SK-N-SH (cell line): ENCODE results near the gene RBBP7. TPM values are rescaled to one million over a fixed set of nuclear protein-coding genes. Genes with fewer than 3 reads are reported as not detected.

Source experiments
- CTCF ChIA-PET: fragments of 300-600, 350-600 bp; formaldehyde crosslinking; extraction: SDS; loops from one replicate; lab custom pipeline; 2021; lab: Yijun Ruan, JAX
- POLR2A ChIA-PET: fragments of 350-600 bp; sonication (Branson Sonifier 250); formaldehyde crosslinking; extraction: SDS; loops from one replicate; lab custom pipeline; 2020; ENCODE audit warnings: antibody characterized with exemption, inconsistent platforms; lab: Yijun Ruan, JAX
- DNase-seq: peaks from one replicate; pipeline ENCODE4 v3.0.0; 2012
- H2AFZ ChIP-seq: fragments of 200-600 bp; sonication (generic); 2 replicates; pipeline ENCODE4 v1.8.1; 2016; ENCODE audit warnings: antibody characterized with exemption, mild to moderate bottlenecking, low read depth
- H3F3A ChIP-seq: fragments of 200-600 bp; sonication (generic); replicated peaks from 2 replicates; pipeline ENCODE3; 2016; ENCODE audit warnings: antibody characterized with exemption, mild to moderate bottlenecking; ENCODE audit not compliant: insufficient read depth
- H3K27ac ChIP-seq, 2 experiments: fragments of 200-500 bp in 1 of 2; fragments of 200-600 bp in 1 of 2; sonication (Bioruptor generic) in 1 of 2; sonication (generic), shearing (Covaris generic) in 1 of 2; 2 replicates each; pipeline versions ENCODE4 v1.5.1 to v1.6.1; 2014 to 2016; ENCODE audit warnings: low read depth in 2 of 2, inconsistent platforms in 1 of 2, low read length in 1 of 2, mild to moderate bottlenecking in 1 of 2, mixed read lengths in 1 of 2
- H3K27me3 ChIP-seq: fragments of 200-600 bp; sonication (generic), shearing (Covaris generic); 2 replicates; pipeline ENCODE4 v1.6.1; 2016; ENCODE audit warnings: mixed run types; ENCODE audit not compliant: insufficient read depth
- H3K36me3 ChIP-seq, 2 experiments: fragments of 200-500 bp in 1 of 2; fragments of 200-600 bp in 1 of 2; sonication (Bioruptor generic) in 1 of 2; sonication (generic) in 1 of 2; replicated peaks in 1 of 2; 2 replicates each; pipeline versions ENCODE3 to v1.5.1; 2014 to 2016; ENCODE audit warnings: low read length in 1 of 2, mild to moderate bottlenecking in 1 of 2; ENCODE audit not compliant: insufficient read depth in 2 of 2, control insufficient read depth in 1 of 2
- H3K4me1 ChIP-seq, 2 experiments: fragments of 200-500 bp in 1 of 2; fragments of 200-600 bp in 1 of 2; sonication (Bioruptor generic) in 1 of 2; sonication (generic), shearing (Covaris generic) in 1 of 2; 2 replicates each; pipeline versions ENCODE4 v1.5.1 to v1.6.1; 2014 to 2016; ENCODE audit warnings: low read depth in 1 of 2, low read length in 1 of 2, mixed run types in 1 of 2; ENCODE audit not compliant: insufficient read depth in 2 of 2, control insufficient read depth in 1 of 2
- H3K4me2 ChIP-seq: fragments of 200-600 bp; sonication (generic), shearing (Covaris generic); 2 replicates; pipeline ENCODE4 v1.6.1; 2017; ENCODE audit warnings: mixed run types
- H3K4me3 ChIP-seq, 2 experiments: fragments of 200-500 bp in 1 of 2; fragments of 200-600 bp in 1 of 2; sonication (Bioruptor generic) in 1 of 2; sonication (generic), shearing (Covaris generic) in 1 of 2; 2 replicates each; pipeline versions ENCODE4 v1.5.1 to v1.8.1; 2014 to 2016; ENCODE audit warnings: low read depth in 2 of 2, inconsistent platforms in 1 of 2, low read length in 1 of 2, mild to moderate bottlenecking in 1 of 2, mixed read lengths in 1 of 2, moderate library complexity in 1 of 2
- H3K79me2 ChIP-seq: fragments of 200-600 bp; sonication (generic); 2 replicates; pipeline ENCODE4 v1.8.1; 2017; ENCODE audit warnings: mild to moderate bottlenecking; ENCODE audit not compliant: insufficient read depth
- H3K9ac ChIP-seq: fragments of 200-600 bp; sonication (generic); 2 replicates; pipeline ENCODE4 v1.6.1; 2017; ENCODE audit warnings: mixed run types
- H3K9me2 ChIP-seq: fragments of 200-600 bp; sonication (generic); 2 replicates; pipeline ENCODE4 v1.6.1; 2017; ENCODE audit warnings: mixed run types
- H3K9me3 ChIP-seq: fragments of 200-600 bp; sonication (generic); 2 replicates; pipeline ENCODE4 v1.6.1; 2017; ENCODE audit warnings: mixed run types, mild to moderate bottlenecking, moderate library complexity
- H4K20me1 ChIP-seq: fragments of 200-600 bp; sonication (generic); 2 replicates; pipeline ENCODE4 v1.6.1; 2017; ENCODE audit warnings: mild to moderate bottlenecking, mixed run types; ENCODE audit not compliant: insufficient read depth
- CHD2 ChIP-seq: fragments of 150-350 bp; IDR thresholded peaks from 2 replicates; pipeline ENCODE4 v1.6.1; 2018; ENCODE audit warnings: low read length; ENCODE audit not compliant: partially characterized antibody
- EP300 ChIP-seq, 2 experiments: IDR thresholded peaks; 2 replicates each; pipeline versions ENCODE4 v1.4.0 to v1.6.1; 2012; ENCODE audit warnings: borderline replicate concordance in 1 of 2, low read depth in 1 of 2, low read length in 1 of 2
- FOXJ3 ChIP-seq: sonication (generic); formaldehyde crosslinking; IDR thresholded peaks from 2 replicates; pipeline ENCODE4 v1.5.1; 2020; ENCODE audit warnings: mild to moderate bottlenecking, missing genetic modification reagents
- FOXM1 ChIP-seq: IDR thresholded peaks from 2 replicates; pipeline ENCODE4 v1.4.0; 2012; ENCODE audit warnings: low read depth, mild to moderate bottlenecking
- POLR2AphosphoS5 ChIP-seq: IDR thresholded peaks from 2 replicates; pipeline ENCODE4 v1.6.1; 2012; ENCODE audit warnings: low read depth, low read length
- RAD21 ChIP-seq: IDR thresholded peaks from 2 replicates; pipeline ENCODE4 v1.6.1; 2012; ENCODE audit warnings: mild to moderate bottlenecking, low read length
- RFX5 ChIP-seq: IDR thresholded peaks from 2 replicates; pipeline ENCODE4 v1.6.1; 2012; ENCODE audit warnings: mild to moderate bottlenecking, improper control_type of control experiment, low read length
- TCF12 ChIP-seq: IDR thresholded peaks from 2 replicates; pipeline ENCODE4 v1.4.0; 2012
- USF1 ChIP-seq: IDR thresholded peaks from 2 replicates; pipeline ENCODE4 v1.4.0; 2012; ENCODE audit warnings: low read depth, borderline replicate concordance
- YY1 ChIP-seq: IDR thresholded peaks from 2 replicates; pipeline ENCODE4 v1.4.0; 2012; ENCODE audit warnings: low read depth, mild to moderate bottlenecking
- WGBS: methylation state at CpG from one replicate; pipeline ENCODE4 v1.1.6; 2017; ENCODE audit warnings: low lambda C conversion rate; 5-methylcytosine and 5-hydroxymethylcytosine counted together
- polyA plus RNA-seq, 3 experiments: library from polyadenylated mRNA; depleted of rRNA; stranded (reverse); fragments of >200 nt; gene quantifications; 2 replicates each; pipeline ENCODE4 v1.2.3, GENCODE V29; 2012
- TF ChIP-seq, protein P1 (sequence below): fragments of 150-350 bp; IDR thresholded peaks from 2 replicates; pipeline ENCODE4 v1.6.1; 2017; ENCODE audit warnings: antibody characterized with exemption, low read length, low read depth, borderline replicate concordance
- TF ChIP-seq, protein P2 (sequence below): fragments of 200-600 bp; sonication (generic); IDR thresholded peaks from 2 replicates; pipeline ENCODE4 v1.6.1; 2017; ENCODE audit warnings: antibody characterized with exemption, mild to moderate bottlenecking, moderate library complexity
- TF ChIP-seq, protein P3 (sequence below): IDR thresholded peaks from 2 replicates; pipeline ENCODE4 v1.4.0; 2012; ENCODE audit warnings: low read depth
- TF ChIP-seq, protein P4 (sequence below): IDR thresholded peaks from 2 replicates; pipeline ENCODE4 v1.4.0; 2012; ENCODE audit warnings: low read depth, borderline replicate concordance

Gene RBBP7
- polyA plus RNA-seq, 1 of the 3 experiments (the other 2 are of a cell fraction), result 172 TPM

DNA sequence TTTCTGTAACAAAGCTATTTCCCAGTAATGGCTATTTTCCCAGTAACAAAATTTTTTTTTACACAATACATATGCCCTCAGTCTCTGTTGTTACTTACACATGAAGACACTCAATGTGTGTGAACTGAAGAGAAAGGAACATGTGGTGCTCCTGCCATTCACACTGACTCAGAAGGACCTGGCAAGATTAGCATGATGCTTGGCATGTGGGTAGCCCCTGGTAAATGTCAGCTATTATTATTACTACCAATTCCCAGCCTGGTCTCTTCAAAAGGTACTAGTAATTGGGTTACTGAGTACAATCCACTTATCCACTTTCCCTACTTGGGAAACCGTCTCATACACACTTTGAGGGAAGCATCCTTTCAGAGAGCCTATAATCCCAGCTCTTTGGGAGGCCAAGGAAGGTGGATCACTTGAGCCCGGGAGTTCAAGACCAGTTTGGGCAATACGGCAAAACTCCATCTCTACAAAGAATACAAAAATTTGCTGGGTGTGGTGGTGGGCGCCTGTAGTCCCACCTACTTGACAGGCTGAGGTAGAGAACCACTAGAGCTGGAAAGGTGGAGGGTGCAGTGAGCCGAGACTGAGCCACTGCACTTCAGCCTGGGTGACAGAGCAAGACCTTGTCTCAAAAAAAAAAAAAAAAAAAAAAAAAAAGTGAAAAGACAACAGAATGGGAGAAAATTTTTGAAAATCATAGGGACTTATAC is 14.6 kb downstream of the RBBP7 start:
- 99% methylated on average over 5 of the region's 5 CpGs for WGBS
- CTCF ChIA-PET, result interaction anchor here (1.0 kb wide), 2 partner anchors 13 to 37 kb away, joined by 3 read pairs; no protein-coding TSS in a partner anchor
- H3K4me2 ChIP-seq, result no peak overlapping the region
- H3K4me3 ChIP-seq, result no peak overlapping the region
- no peak overlapping the region for H2AFZ ChIP-seq
- H3K27me3 ChIP-seq, result no peaks in the 10 kb centered on the region
- peaks cover 4% of the 10 kb centered on the region for H3F3A ChIP-seq
- no peaks in the 10 kb centered on the region for H3K9me2 ChIP-seq
- POLR2A ChIA-PET, result interaction anchor here (0.7 kb wide), 1 partner anchor 9 kb away, joined by 4 read pairs; no protein-coding TSS in a partner anchor
- no peak overlapping the region for H3K9ac ChIP-seq
- DNase-seq, result no peak
- H3K4me1 ChIP-seq, result no peaks in the 10 kb centered on the region; a peak in 1 of 4 replicates
- TF ChIP-seq, protein P1, sequence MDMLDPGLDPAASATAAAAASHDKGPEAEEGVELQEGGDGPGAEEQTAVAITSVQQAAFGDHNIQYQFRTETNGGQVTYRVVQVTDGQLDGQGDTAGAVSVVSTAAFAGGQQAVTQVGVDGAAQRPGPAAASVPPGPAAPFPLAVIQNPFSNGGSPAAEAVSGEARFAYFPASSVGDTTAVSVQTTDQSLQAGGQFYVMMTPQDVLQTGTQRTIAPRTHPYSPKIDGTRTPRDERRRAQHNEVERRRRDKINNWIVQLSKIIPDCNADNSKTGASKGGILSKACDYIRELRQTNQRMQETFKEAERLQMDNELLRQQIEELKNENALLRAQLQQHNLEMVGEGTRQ, result no peak
- no peak for TF ChIP-seq FOXJ3 (CRISPR knock-in tag)
- TF ChIP-seq, protein P2, sequence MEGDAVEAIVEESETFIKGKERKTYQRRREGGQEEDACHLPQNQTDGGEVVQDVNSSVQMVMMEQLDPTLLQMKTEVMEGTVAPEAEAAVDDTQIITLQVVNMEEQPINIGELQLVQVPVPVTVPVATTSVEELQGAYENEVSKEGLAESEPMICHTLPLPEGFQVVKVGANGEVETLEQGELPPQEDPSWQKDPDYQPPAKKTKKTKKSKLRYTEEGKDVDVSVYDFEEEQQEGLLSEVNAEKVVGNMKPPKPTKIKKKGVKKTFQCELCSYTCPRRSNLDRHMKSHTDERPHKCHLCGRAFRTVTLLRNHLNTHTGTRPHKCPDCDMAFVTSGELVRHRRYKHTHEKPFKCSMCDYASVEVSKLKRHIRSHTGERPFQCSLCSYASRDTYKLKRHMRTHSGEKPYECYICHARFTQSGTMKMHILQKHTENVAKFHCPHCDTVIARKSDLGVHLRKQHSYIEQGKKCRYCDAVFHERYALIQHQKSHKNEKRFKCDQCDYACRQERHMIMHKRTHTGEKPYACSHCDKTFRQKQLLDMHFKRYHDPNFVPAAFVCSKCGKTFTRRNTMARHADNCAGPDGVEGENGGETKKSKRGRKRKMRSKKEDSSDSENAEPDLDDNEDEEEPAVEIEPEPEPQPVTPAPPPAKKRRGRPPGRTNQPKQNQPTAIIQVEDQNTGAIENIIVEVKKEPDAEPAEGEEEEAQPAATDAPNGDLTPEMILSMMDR, result no peak
- TF ChIP-seq RAD21, result no peak
- TF ChIP-seq POLR2AphosphoS5, result no peak
- TF ChIP-seq EP300 (IDR thresholded peaks at IDR 0.05; ENCODE audit: borderline replicate concordance in 1 of 2, low read depth in 1 of 2, low read length in 1 of 2), result no peak
- TF ChIP-seq TCF12, result no peak
- TF ChIP-seq FOXM1, result no peak
- no peak for TF ChIP-seq CHD2
- no peak overlapping the region for H3K27ac ChIP-seq
- H4K20me1 ChIP-seq, result peaks cover 40% of the 10 kb centered on the region; the same call in 1 of the 2 replicates
- peaks cover 50 to 73% of the 10 kb centered on the region in 2 experiments for H3K36me3 ChIP-seq
- H3K9me3 ChIP-seq, result no peaks in the 10 kb centered on the region
- H3K79me2 ChIP-seq, result peaks cover 89% of the 10 kb centered on the region

DNA sequence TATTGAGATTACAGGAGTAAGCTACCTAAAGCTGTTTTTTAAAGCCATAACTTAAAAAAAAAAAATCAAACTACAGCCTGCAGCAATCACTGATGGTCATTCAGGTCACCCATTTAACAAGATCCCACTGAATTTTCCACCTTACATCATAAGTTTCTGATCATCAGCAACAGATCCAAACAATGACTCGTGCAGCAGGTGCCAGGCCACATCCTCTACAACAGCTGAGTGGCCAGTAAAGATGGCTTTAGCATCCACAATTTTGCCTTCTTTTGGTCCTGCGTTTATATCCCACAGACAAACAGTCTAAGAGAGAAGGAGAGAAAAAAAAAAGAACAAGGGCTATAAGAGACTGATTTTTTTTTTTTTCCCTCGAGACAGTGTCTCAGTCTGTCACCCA is 16.6 kb downstream of the RBBP7 start:
- no peaks in the 10 kb centered on the region for H3K9me2 ChIP-seq
- H3K27me3 ChIP-seq, result no peaks in the 10 kb centered on the region
- no peak for DNase-seq
- no peak overlapping the region for H3K4me3 ChIP-seq
- H3K27ac ChIP-seq, result no peak overlapping the region
- peaks cover 26% of the 10 kb centered on the region; the same call in 1 of the 2 replicates for H4K20me1 ChIP-seq
- TF ChIP-seq USF1, result no peak
- TF ChIP-seq, protein P3, sequence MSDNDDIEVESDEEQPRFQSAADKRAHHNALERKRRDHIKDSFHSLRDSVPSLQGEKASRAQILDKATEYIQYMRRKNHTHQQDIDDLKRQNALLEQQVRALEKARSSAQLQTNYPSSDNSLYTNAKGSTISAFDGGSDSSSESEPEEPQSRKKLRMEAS, result no peak
- TF ChIP-seq EP300 (IDR thresholded peaks at IDR 0.05; ENCODE audit: borderline replicate concordance in 1 of 2, low read depth in 1 of 2, low read length in 1 of 2), result no peak
- no peak for TF ChIP-seq RFX5
- TF ChIP-seq, protein P4, sequence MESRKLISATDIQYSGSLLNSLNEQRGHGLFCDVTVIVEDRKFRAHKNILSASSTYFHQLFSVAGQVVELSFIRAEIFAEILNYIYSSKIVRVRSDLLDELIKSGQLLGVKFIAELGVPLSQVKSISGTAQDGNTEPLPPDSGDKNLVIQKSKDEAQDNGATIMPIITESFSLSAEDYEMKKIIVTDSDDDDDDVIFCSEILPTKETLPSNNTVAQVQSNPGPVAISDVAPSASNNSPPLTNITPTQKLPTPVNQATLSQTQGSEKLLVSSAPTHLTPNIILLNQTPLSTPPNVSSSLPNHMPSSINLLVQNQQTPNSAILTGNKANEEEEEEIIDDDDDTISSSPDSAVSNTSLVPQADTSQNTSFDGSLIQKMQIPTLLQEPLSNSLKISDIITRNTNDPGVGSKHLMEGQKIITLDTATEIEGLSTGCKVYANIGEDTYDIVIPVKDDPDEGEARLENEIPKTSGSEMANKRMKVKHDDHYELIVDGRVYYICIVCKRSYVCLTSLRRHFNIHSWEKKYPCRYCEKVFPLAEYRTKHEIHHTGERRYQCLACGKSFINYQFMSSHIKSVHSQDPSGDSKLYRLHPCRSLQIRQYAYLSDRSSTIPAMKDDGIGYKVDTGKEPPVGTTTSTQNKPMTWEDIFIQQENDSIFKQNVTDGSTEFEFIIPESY, result no peak
- no peak for TF ChIP-seq YY1
- no peak overlapping the region for H3K4me2 ChIP-seq
- 94% methylated on average over 3 of the region's 3 CpGs for WGBS
- H3K9ac ChIP-seq, result no peak overlapping the region
- H3F3A ChIP-seq, result no peaks in the 10 kb centered on the region
- ChIA-PET CTCF (interaction anchor here (0.6 to 1.3 kb wide), 2 partner anchors 27 to 34 kb away, joined by 3 read pairs; no protein-coding TSS in a partner anchor), POLR2A (no interaction called here)
- no peak overlapping the region for H2AFZ ChIP-seq
- H3K4me1 ChIP-seq, result no peaks in the 10 kb centered on the region; a peak in 1 of 4 replicates
- no peaks in the 10 kb centered on the region for H3K9me3 ChIP-seq
- peaks cover 70% of the 10 kb centered on the region for H3K79me2 ChIP-seq
- H3K36me3 ChIP-seq, result peaks cover 48 to 75% of the 10 kb centered on the region in 2 experiments
